ENCODE measurements around the gene ATP6V0A1.
"Not testable (repeated sequence)": the region's sequence is repeated elsewhere in the genome, so short reads cannot be mapped to it uniquely, and the experiment has no call there.

The ATP6V0A1 gene

GRCh38 chr17:42449838-42450237 lies 8.8 kb upstream of the ATP6V0A1 start:
- not testable (repeated sequence) for H3K4me1 ChIP-seq (ENCODE audit: control insufficient read depth, insufficient read depth, low read length); H3K36me3 ChIP-seq (ENCODE audit: control insufficient read depth, insufficient read depth, low read length); H3K27me3 ChIP-seq (ENCODE audit: control insufficient read depth, insufficient read depth, low read length); H3K4me3 ChIP-seq (ENCODE audit: low read length); H3K27ac ChIP-seq (ENCODE audit: low read depth, low read length); H3K9ac ChIP-seq (ENCODE audit: low read length)

GRCh38 chr17:42451270-42451669 lies 7.4 kb upstream of the ATP6V0A1 start:
- not testable (repeated sequence) for H3K4me1 ChIP-seq (ENCODE audit: control insufficient read depth, insufficient read depth, low read length); H3K27me3 ChIP-seq (ENCODE audit: control insufficient read depth, insufficient read depth, low read length); H3K27ac ChIP-seq (ENCODE audit: low read depth, low read length)

GRCh38 chr17:42453439-42453838 lies 5.2 kb upstream of the ATP6V0A1 start:
- Histone ChIP-seq H3K4me1 (ENCODE audit: control insufficient read depth, insufficient read depth, low read length) (no peaks in the 10 kb centered on the region), H3K27ac (ENCODE audit: low read depth, low read length) (no peak overlapping the region), H3K4me3 (ENCODE audit: low read length) (no peak overlapping the region), H3K36me3 (ENCODE audit: control insufficient read depth, insufficient read depth, low read length) (no peaks in the 10 kb centered on the region), H3K27me3 (ENCODE audit: control insufficient read depth, insufficient read depth, low read length) (no peaks in the 10 kb centered on the region), H3K9ac (ENCODE audit: low read length) (no peak overlapping the region)

More at GRCh38 chr17:42451270-42451669, 7.4 kb upstream of the ATP6V0A1 start:
- not testable (repeated sequence) for H3K36me3 ChIP-seq (ENCODE audit: control insufficient read depth, insufficient read depth, low read length); H3K4me3 ChIP-seq (ENCODE audit: low read length); H3K9ac ChIP-seq (ENCODE audit: low read length)

GRCh38 chr17:42454987-42455386 lies 3.7 kb upstream of the ATP6V0A1 start:
- not testable (repeated sequence) for H3K4me3 ChIP-seq (ENCODE audit: low read length); H3K27me3 ChIP-seq (ENCODE audit: control insufficient read depth, insufficient read depth, low read length); H3K9ac ChIP-seq (ENCODE audit: low read length); H3K27ac ChIP-seq (ENCODE audit: low read depth, low read length); H3K36me3 ChIP-seq (ENCODE audit: control insufficient read depth, insufficient read depth, low read length); H3K4me1 ChIP-seq (ENCODE audit: control insufficient read depth, insufficient read depth, low read length)

GRCh38 chr17:42456223-42457106 lies 2.2 kb upstream of the ATP6V0A1 start:
- Histone ChIP-seq H3K36me3 (ENCODE audit: control insufficient read depth, insufficient read depth, low read length) (no peaks in the 10 kb centered on the region), H3K27ac (ENCODE audit: low read depth, low read length) (peak overlapping the region; percentile 38), H3K27me3 (ENCODE audit: control insufficient read depth, insufficient read depth, low read length) (no peaks in the 10 kb centered on the region), H3K9ac (ENCODE audit: low read length) (no peak overlapping the region), H3K4me1 (ENCODE audit: control insufficient read depth, insufficient read depth, low read length) (peaks cover 6% of the 10 kb centered on the region), H3K4me3 (ENCODE audit: low read length) (peak overlapping the region; percentile 36)

GRCh38 chr17:42457107-42457792 lies 1.4 kb upstream of the ATP6V0A1 start:
- Histone ChIP-seq H3K36me3 (ENCODE audit: control insufficient read depth, insufficient read depth, low read length) (peaks cover 2% of the 10 kb centered on the region), H3K9ac (ENCODE audit: low read length) (no peak overlapping the region), H3K27me3 (ENCODE audit: control insufficient read depth, insufficient read depth, low read length) (no peaks in the 10 kb centered on the region), H3K4me3 (ENCODE audit: low read length) (no peak overlapping the region), H3K27ac (ENCODE audit: low read depth, low read length) (peak overlapping the region; percentile 38), H3K4me1 (ENCODE audit: control insufficient read depth, insufficient read depth, low read length) (peaks cover 6% of the 10 kb centered on the region)

- peak overlapping the region; percentile 96 for H3K27ac ChIP-seq (ENCODE audit: low read depth, low read length)
- peaks cover 6% of the 10 kb centered on the region for H3K4me1 ChIP-seq (ENCODE audit: control insufficient read depth, insufficient read depth, low read length)
These were observed 650 bp downstream of the ATP6V0A1 start for GRCh38 chr17:42459256-42459800.

GRCh38 chr17:42459801-42460281 lies 1.2 kb downstream of the ATP6V0A1 start:
- Histone ChIP-seq H3K4me1 (ENCODE audit: control insufficient read depth, insufficient read depth, low read length) (peaks cover 6% of the 10 kb centered on the region), H3K4me3 (ENCODE audit: low read length) (peak overlapping the region; percentile 90), H3K27me3 (ENCODE audit: control insufficient read depth, insufficient read depth, low read length) (no peaks in the 10 kb centered on the region), H3K9ac (ENCODE audit: low read length) (no peak overlapping the region), H3K36me3 (ENCODE audit: control insufficient read depth, insufficient read depth, low read length) (peaks cover 2% of the 10 kb centered on the region), H3K27ac (ENCODE audit: low read depth, low read length) (peak overlapping the region; percentile 96)

More at GRCh38 chr17:42459256-42459800, 650 bp downstream of the ATP6V0A1 start:
- Histone ChIP-seq H3K4me3 (ENCODE audit: low read length) (peak overlapping the region; percentile 90), H3K27me3 (ENCODE audit: control insufficient read depth, insufficient read depth, low read length) (no peaks in the 10 kb centered on the region), H3K36me3 (ENCODE audit: control insufficient read depth, insufficient read depth, low read length) (peaks cover 2% of the 10 kb centered on the region), H3K9ac (ENCODE audit: low read length) (peak overlapping the region; percentile 39)

GRCh38 chr17:42460371-42460770 lies 1.7 kb downstream of the ATP6V0A1 start:
- no peaks in the 10 kb centered on the region for H3K27me3 ChIP-seq (ENCODE audit: control insufficient read depth, insufficient read depth, low read length)
- H3K4me1 ChIP-seq (ENCODE audit: control insufficient read depth, insufficient read depth, low read length), result peaks cover 6% of the 10 kb centered on the region
- peaks cover 3% of the 10 kb centered on the region for H3K36me3 ChIP-seq (ENCODE audit: control insufficient read depth, insufficient read depth, low read length)
- peak overlapping the region; percentile 35 for H3K4me3 ChIP-seq (ENCODE audit: low read length)
- H3K27ac ChIP-seq (ENCODE audit: low read depth, low read length), result peak overlapping the region; percentile 25
- no peak overlapping the region for H3K9ac ChIP-seq (ENCODE audit: low read length)

GRCh38 chr17:42463976-42464400 lies 5.3 kb downstream of the ATP6V0A1 start:
- Histone ChIP-seq H3K27me3 (ENCODE audit: control insufficient read depth, insufficient read depth, low read length) (no peaks in the 10 kb centered on the region), H3K36me3 (ENCODE audit: control insufficient read depth, insufficient read depth, low read length) (peaks cover 6% of the 10 kb centered on the region), H3K9ac (ENCODE audit: low read length) (no peak overlapping the region), H3K4me1 (ENCODE audit: control insufficient read depth, insufficient read depth, low read length) (peaks cover 6% of the 10 kb centered on the region), H3K27ac (ENCODE audit: low read depth, low read length) (no peak overlapping the region), H3K4me3 (ENCODE audit: low read length) (no peak overlapping the region)

GRCh38 chr17:42467889-42468288 lies 9.2 kb downstream of the ATP6V0A1 start:
- no peaks in the 10 kb centered on the region for H3K27me3 ChIP-seq (ENCODE audit: control insufficient read depth, insufficient read depth, low read length)
- no peak overlapping the region for H3K9ac ChIP-seq (ENCODE audit: low read length)
- no peak overlapping the region for H3K27ac ChIP-seq (ENCODE audit: low read depth, low read length)
- H3K4me3 ChIP-seq (ENCODE audit: low read length), result no peak overlapping the region
- peaks cover 9% of the 10 kb centered on the region for H3K36me3 ChIP-seq (ENCODE audit: control insufficient read depth, insufficient read depth, low read length)
- H3K4me1 ChIP-seq (ENCODE audit: control insufficient read depth, insufficient read depth, low read length), result no peaks in the 10 kb centered on the region

GRCh38 chr17:42472709-42473521 lies 14.2 kb downstream of the ATP6V0A1 start:
- Histone ChIP-seq H3K4me3 (ENCODE audit: low read length) (no peak overlapping the region), H3K27ac (ENCODE audit: low read depth, low read length) (no peak overlapping the region), H3K4me1 (ENCODE audit: control insufficient read depth, insufficient read depth, low read length) (no peaks in the 10 kb centered on the region), H3K36me3 (ENCODE audit: control insufficient read depth, insufficient read depth, low read length) (peaks cover 12% of the 10 kb centered on the region), H3K9ac (ENCODE audit: low read length) (no peak overlapping the region), H3K27me3 (ENCODE audit: control insufficient read depth, insufficient read depth, low read length) (no peaks in the 10 kb centered on the region)

Data from rectal smooth muscle tissue (tissue), 1 donor.